Endothelial cell of umbilical vein (primary cell): ENCODE data around the gene KYNU. TPM values are rescaled to one million over a fixed set of nuclear protein-coding genes. Genes with fewer than 3 reads are reported as not detected.

Experiments
- BruUV-seq: library from RNA; stranded (reverse); fragments of 400-500 nt; replicated peaks from 2 replicates; lab custom pipeline; 2021; lab: Mats Ljungman, UMichigan
- CTCF ChIA-PET: fragments of 300-600, 350-600 bp; sonication (Branson Sonifier 250); formaldehyde crosslinking; loops from one replicate; lab custom pipeline; 2021; ENCODE audit warnings: antibody characterized with exemption, inconsistent platforms; lab: Charles Lee
- POLR2A ChIA-PET: fragments of 300-600, 350-600 bp; sonication (Branson Sonifier 250); formaldehyde crosslinking; loops from one replicate; lab custom pipeline; 2021; ENCODE audit warnings: antibody characterized with exemption, inconsistent platforms; lab: Charles Lee
- DNase-seq: peaks from one replicate; pipeline ENCODE4 v3.0.0-alpha.2; 2011; ENCODE audit warnings: low read depth, low spot score
- FAIRE-seq: peaks from 2 replicates; lab custom pipeline; 2011; peaks lifted over from hg19 to GRCh38; lab: Jason Lieb, UNC
- H2AFZ ChIP-seq: 2 replicates; pipeline ENCODE4 v1.6.0; 2012; ENCODE audit warnings: low read depth, low read length, control low read depth, inconsistent platforms
- H3K27ac ChIP-seq: 2 replicates; pipeline ENCODE4 v1.5.1; 2011; ENCODE audit warnings: low read depth, mild to moderate bottlenecking, control low read depth, low read length, moderate library complexity; ENCODE audit not compliant: insufficient read depth
- H3K27me3 ChIP-seq, 2 experiments: 2 replicates each; pipeline versions ENCODE4 v1.6.0 to v1.6.1; 2011; ENCODE audit warnings: low read length in 2 of 2, mixed read lengths in 1 of 2; ENCODE audit not compliant: control insufficient read depth in 2 of 2, insufficient read depth in 2 of 2
- H3K36me3 ChIP-seq, 2 experiments: 2 replicates in 1 of 2; 3 replicates in 1 of 2; pipeline ENCODE4 v1.5.1; 2011; ENCODE audit warnings: low read length in 2 of 2, mild to moderate bottlenecking in 1 of 2, moderate library complexity in 1 of 2; ENCODE audit not compliant: control insufficient read depth in 2 of 2, insufficient read depth in 2 of 2; ENCODE audit errors: extremely low read depth in 1 of 2
- H3K4me1 ChIP-seq: 3 replicates; pipeline ENCODE4 v1.5.1; 2011; ENCODE audit warnings: mild to moderate bottlenecking, low read length; ENCODE audit not compliant: control insufficient read depth, insufficient read depth; ENCODE audit errors: extremely low read depth
- H3K4me2 ChIP-seq: 2 replicates; pipeline ENCODE4 v1.6.1; 2011; ENCODE audit warnings: low read length, control low read depth, mixed read lengths; ENCODE audit not compliant: insufficient read depth
- H3K4me3 ChIP-seq, 3 experiments: fragments of 200-600 bp in 1 of 3; sonication (generic), shearing (Covaris generic) in 1 of 3; replicated peaks in 1 of 3; 2 replicates each; pipeline ENCODE4 v1.5.1; 2011 to 2016; ENCODE audit warnings: control low read depth in 3 of 3, low read length in 3 of 3, mild to moderate bottlenecking in 2 of 3, inconsistent platforms in 1 of 3, low read depth in 1 of 3, moderate library complexity in 1 of 3; ENCODE audit not compliant: insufficient read depth in 1 of 3
- H3K79me2 ChIP-seq: 2 replicates; pipeline ENCODE4 v1.6.0; 2012; ENCODE audit warnings: low read length, inconsistent platforms; ENCODE audit not compliant: control insufficient read depth, insufficient read depth
- H3K9ac ChIP-seq: replicated peaks from 2 replicates; pipeline ENCODE3; 2011; ENCODE audit warnings: low read length, control low read depth; ENCODE audit not compliant: insufficient read depth; ENCODE audit errors: extremely low read depth
- H3K9me1 ChIP-seq: replicated peaks from 3 replicates; pipeline ENCODE4 v1.6.0; 2011; ENCODE audit warnings: mild to moderate bottlenecking, low read length; ENCODE audit not compliant: control insufficient read depth, insufficient read depth; ENCODE audit errors: extremely low read depth
- H3K9me3 ChIP-seq: replicated peaks from 2 replicates; pipeline ENCODE4 v1.5.1; 2012; ENCODE audit warnings: low read length, inconsistent platforms; ENCODE audit not compliant: control insufficient read depth, insufficient read depth
- H4K20me1 ChIP-seq: replicated peaks from 2 replicates; pipeline ENCODE3; 2011; ENCODE audit warnings: mild to moderate bottlenecking, low read length; ENCODE audit not compliant: control insufficient read depth, insufficient read depth; ENCODE audit errors: extremely low read depth
- CTCF ChIP-seq, 2 donors: IDR thresholded peaks; 1 replicate in 1 of 2; 2 replicates in 1 of 2; pipeline ENCODE4 v1.5.1; 2011; ENCODE audit warnings: low read length in 2 of 2, mild to moderate bottlenecking in 2 of 2, moderate library complexity in 2 of 2, control low read depth in 1 of 2, inconsistent platforms in 1 of 2, low read depth in 1 of 2; ENCODE audit not compliant: insufficient read depth in 1 of 2; ENCODE audit errors: extremely low read depth in 1 of 2
- EZH2 ChIP-seq: IDR thresholded peaks from 2 replicates; pipeline ENCODE4 v1.6.1; 2012; ENCODE audit warnings: borderline replicate concordance, low read depth, mild to moderate bottlenecking, moderate library complexity, low read length, inconsistent platforms; ENCODE audit not compliant: severe bottlenecking
- FOS ChIP-seq: IDR thresholded peaks from 2 replicates; pipeline ENCODE4 v1.6.1; 2011; ENCODE audit warnings: mild to moderate bottlenecking, low read length, moderate library complexity, borderline replicate concordance; ENCODE audit not compliant: insufficient read depth
- GATA2 ChIP-seq: IDR thresholded peaks from 2 replicates; pipeline ENCODE4 v1.7.0; 2011; ENCODE audit warnings: low read depth, mild to moderate bottlenecking, moderate library complexity, mixed read lengths, low read length; ENCODE audit not compliant: insufficient read length, insufficient read depth
- JUN ChIP-seq: IDR thresholded peaks from 2 replicates; pipeline ENCODE4 v1.6.1; 2011; ENCODE audit warnings: borderline replicate concordance, low read depth; ENCODE audit not compliant: insufficient read length, insufficient read depth
- MAX ChIP-seq: IDR thresholded peaks from 2 replicates; pipeline ENCODE4 v1.6.1; 2011; ENCODE audit not compliant: insufficient read depth, insufficient read length
- MYC ChIP-seq: IDR thresholded peaks from one replicate; pipeline ENCODE4 v1.6.1; 2011; ENCODE audit warnings: mild to moderate bottlenecking, low read depth, low read length
- POLR2A ChIP-seq: IDR thresholded peaks from 2 replicates; pipeline ENCODE4 v1.6.1; 2012; ENCODE audit warnings: low read depth, mild to moderate bottlenecking, control low read depth, low read length
- POLR2AphosphoS5 ChIP-seq: IDR thresholded peaks from 2 replicates; pipeline ENCODE4 v1.6.1; 2012; ENCODE audit warnings: low read depth, mild to moderate bottlenecking, control low read depth, low read length, moderate library complexity; ENCODE audit not compliant: insufficient read depth
- dilution Hi-C: fragments of 300-500 bp; cut with MboI; formaldehyde crosslinking; loops from one replicate; pipeline ENCODE4 v1.15.0; 2019; ENCODE audit warnings: low sequenced_read_pairs; ENCODE audit not compliant: extremely low pct_ligation_motif_present
- intact Hi-C: fragments of 100-400 bp; cut with micrococcal nuclease; formaldehyde crosslinking; loops from one replicate; pipeline ENCODE4 v1.10.0; 2022
- polyA plus RNA-seq, 4 experiments: library from polyadenylated mRNA; depleted of rRNA in 3 of 4; stranded (reverse) in 3 of 4; unstranded in 1 of 4; fragments of >200 nt; gene quantifications; 2 replicates each; pipeline versions ENCODE4 v1.2.1 to v1.2.3, GENCODE V29; 2011 to 2012; ENCODE audit warnings: missing spikeins in 1 of 4
- total RNA-seq: library from RNA; stranded (reverse); gene quantifications from 2 replicates; pipeline ENCODE4 v1.2.3, GENCODE V29; 2021

Gene KYNU
- total and polyA plus RNA-seq, 2 donors (not counting 3 experiments of a cell fraction or from before 2014, with no cell fraction given), result 0.04 TPM; not detected in 1

GRCh38 chr2:142987044-142987443, 109.6 kb downstream of the KYNU start:
- CTCF ChIA-PET, result interaction anchor here (1.0 to 1.5 kb wide), 4 partner anchors 9 to 821 kb away, joined by 3 to 6 read pairs (median 4); no protein-coding TSS in a partner anchor
- Histone ChIP-seq H3K9me1 (no peaks in the 10 kb centered on the region), H3K4me3 (no peak overlapping the region), H3K36me3 (no peaks in the 10 kb centered on the region), H3K4me1 (no peaks in the 10 kb centered on the region), H4K20me1 (no peaks in the 10 kb centered on the region), H2AFZ (no peak overlapping the region), H3K79me2 (no peaks in the 10 kb centered on the region), H3K27ac (no peak overlapping the region), H3K4me2 (no peak overlapping the region), H3K9me3 (no peaks in the 10 kb centered on the region), H3K27me3 (no peaks in the 10 kb centered on the region), H3K9ac (no peak overlapping the region)
- dilution Hi-C loops (no loop called here), intact Hi-C loops (no loop called here)
- POLR2A ChIA-PET, result no interaction called here
- DNase-seq (no peak), FAIRE-seq (no peak)
- no peak for TF ChIP-seq POLR2A
- no peak for TF ChIP-seq CTCF (IDR thresholded peaks at IDR 0.05; ENCODE audit: extremely low read depth in 1 of 2, insufficient read depth in 1 of 2, low read depth in 1 of 2, low read length in 2 of 2)
- no peak for TF ChIP-seq POLR2AphosphoS5
- no peak for TF ChIP-seq FOS
- no peak for TF ChIP-seq GATA2
- no peak for TF ChIP-seq MYC
- TF ChIP-seq JUN, result no peak
- no peak for TF ChIP-seq EZH2
- TF ChIP-seq MAX, result no peak
- BruUV-seq, result no TSS peak
